K562 (cell line): ENCODE data around the gene ANKH. TPM values are rescaled to one million over a fixed set of nuclear protein-coding genes. Genes with fewer than 3 reads are reported as not detected.

Experiments
- ATAC-seq: fragments of 200-7000 bp; cut with Tn5 transposase; 3 replicates; pipeline ENCODE4 v1.9.1; 2020; ENCODE audit warnings: moderate library complexity
- BruUV-seq: library from RNA; stranded (reverse); fragments of 400-500 nt; replicated peaks from 2 replicates; lab custom pipeline; 2021; lab: Mats Ljungman, UMichigan
- CTCF ChIA-PET: fragments of 300-600 bp; formaldehyde crosslinking; extraction: SDS; loops from one replicate; lab custom pipeline; 2021; ENCODE audit warnings: low intra/inter-chr PET ratio; lab: Yijun Ruan, JAX
- POLR2A ChIA-PET: fragments of 300-600, 350-650 bp; sonication (Branson Sonifier 250); formaldehyde crosslinking; extraction: SDS; loops from one replicate; lab custom pipeline; 2021; ENCODE audit warnings: antibody characterized with exemption, inconsistent platforms; lab: Yijun Ruan, JAX
- DNase-seq, 4 experiments: peaks; one replicate each; pipeline versions ENCODE4 v3.0.0 to v3.0.0-alpha.2; 2011 to 2018; ENCODE audit warnings: low spot score in 3 of 4, mixed read lengths in 3 of 4; ENCODE audit errors: extremely low read depth in 1 of 4
- FAIRE-seq: peaks from 2 replicates; lab custom pipeline; 2011; peaks lifted over from hg19 to GRCh38; lab: Jason Lieb, UNC
- H2AFZ ChIP-seq: 2 replicates; pipeline ENCODE4 v1.6.0; 2011; ENCODE audit warnings: low read depth, low read length, control low read depth, inconsistent platforms
- H3K27ac ChIP-seq: fragments of 200-600 bp; 3 replicates; pipeline ENCODE4 v1.8.0; 2011; ENCODE audit warnings: low read depth, mild to moderate bottlenecking, control low read depth, inconsistent platforms, low read length, moderate library complexity, mixed read lengths; ENCODE audit errors: extremely low read depth
- H3K27me3 ChIP-seq, 2 experiments: fragments of 300-600 bp in 1 of 2; 2 replicates in 1 of 2; 3 replicates in 1 of 2; pipeline versions ENCODE4 v1.6.0 to v1.8.0; 2011; ENCODE audit warnings: inconsistent platforms in 2 of 2, low read length in 2 of 2, mild to moderate bottlenecking in 1 of 2, mixed read lengths in 1 of 2, moderate library complexity in 1 of 2; ENCODE audit not compliant: control insufficient read depth in 2 of 2, insufficient read depth in 2 of 2
- H3K36me3 ChIP-seq: fragments of 300-600 bp; 3 replicates; pipeline ENCODE4 v1.8.0; 2011; ENCODE audit warnings: mild to moderate bottlenecking, low read length, inconsistent platforms; ENCODE audit not compliant: control insufficient read depth, insufficient read depth
- H3K4me1 ChIP-seq, 2 experiments: fragments of 200-600 bp in 1 of 2; replicated peaks in 1 of 2; 2 replicates in 1 of 2; 3 replicates in 1 of 2; pipeline versions ENCODE4 v1.5.1 to v1.8.0; 2011; ENCODE audit warnings: inconsistent platforms in 2 of 2, low read length in 2 of 2, mild to moderate bottlenecking in 1 of 2, mixed read lengths in 1 of 2, moderate library complexity in 1 of 2; ENCODE audit not compliant: control insufficient read depth in 2 of 2, insufficient read depth in 2 of 2
- H3K4me2 ChIP-seq: 2 replicates; pipeline ENCODE4 v1.6.1; 2011; ENCODE audit warnings: low read length, control low read depth, inconsistent platforms, mixed read lengths; ENCODE audit not compliant: insufficient read depth
- H3K4me3 ChIP-seq: fragments of 200-600 bp; sonication (generic), shearing (Covaris generic); 2 replicates; pipeline ENCODE4 v1.5.1; 2016; ENCODE audit warnings: control low read depth, inconsistent platforms
- H3K79me2 ChIP-seq: fragments of 200-600 bp; 3 replicates; pipeline ENCODE4 v1.8.0; 2011; ENCODE audit warnings: low read length, inconsistent platforms; ENCODE audit not compliant: control insufficient read depth, insufficient read depth
- H3K9ac ChIP-seq, 2 experiments: 2 replicates each; pipeline versions ENCODE4 v1.6.0 to v1.6.1; 2011; ENCODE audit warnings: low read depth in 2 of 2, low read length in 2 of 2, control low read depth in 1 of 2, inconsistent platforms in 1 of 2, mild to moderate bottlenecking in 1 of 2, mixed read lengths in 1 of 2; ENCODE audit not compliant: insufficient read depth in 1 of 2
- H3K9me1 ChIP-seq: one replicate; pipeline ENCODE4 v1.6.0; 2011; ENCODE audit warnings: inconsistent platforms, mild to moderate bottlenecking, low read length, moderate library complexity; ENCODE audit not compliant: control insufficient read depth, insufficient read depth
- H3K9me3 ChIP-seq: replicated peaks from 2 replicates; pipeline ENCODE4 v1.5.1; 2011; ENCODE audit warnings: low read depth, low read length, inconsistent platforms; ENCODE audit not compliant: control insufficient read depth, insufficient read depth
- H4K20me1 ChIP-seq: replicated peaks from 2 replicates; pipeline ENCODE4 v1.6.1; 2011; ENCODE audit warnings: low read length, inconsistent platforms, mixed read lengths; ENCODE audit not compliant: control insufficient read depth, insufficient read depth
- HNRNPK ChIP-seq: fragments of 200-400 bp; formaldehyde crosslinking; IDR thresholded peaks from one replicate; pipeline ENCODE4 v1.6.1; 2018; ENCODE audit warnings: mild to moderate bottlenecking, low read depth, low read length; ENCODE audit not compliant: poor library complexity, severe bottlenecking
- ZBTB43 ChIP-seq: sonication (generic); formaldehyde crosslinking; IDR thresholded peaks from 2 replicates; pipeline ENCODE4 v1.8.0; 2023; ENCODE audit warnings: mild to moderate bottlenecking, missing genetic modification reagents
- WGBS: fragments of 100-300 bp; shearing (Covaris generic); methylation state at CpG from one replicate; pipeline ENCODE4 v1.1.6; 2016; ENCODE audit warnings: low coverage, mixed read lengths; ENCODE audit not compliant: insufficient coverage; ENCODE audit errors: missing lambda C conversion rate; 5-methylcytosine and 5-hydroxymethylcytosine counted together
- in situ Hi-C: fragments of 300-500 bp; cut with MboI; formaldehyde crosslinking; loops from 4 replicates; pipeline ENCODE4 v1.15.0; 2018; ENCODE audit warnings: inconsistent platforms, mixed read lengths
- intact Hi-C: fragments of 100-400 bp; cut with micrococcal nuclease; formaldehyde crosslinking; loops from 2 replicates; pipeline ENCODE4 v1.14.2; 2022
- polyA plus RNA-seq, 8 experiments: library from polyadenylated mRNA; depleted of rRNA in 4 of 8; stranded (reverse) in 5 of 8; unstranded in 3 of 8; fragments of >200 nt; fragmentation: Nextera tagmentation in 2 of 8; fragmentation: Illumina TruSeq in 1 of 8; extraction: Ambion mirVana in 2 of 8; extraction: Trizol in 1 of 8; gene quantifications; 2 replicates each; pipeline versions ENCODE4 v1.2.1 to v1.2.3, GENCODE V29; 2011 to 2014; ENCODE audit warnings: inconsistent platforms in 1 of 8, missing spikeins in 1 of 8
- total RNA-seq, 7 experiments: library from RNA; depleted of rRNA in 6 of 7; stranded (reverse); fragments of >200 nt in 6 of 7; fragmentation: Illumina TruSeq in 2 of 7; extraction: Trizol in 2 of 7; gene quantifications; 2 replicates each; pipeline versions ENCODE4 v1.2.1 to v1.2.3, GENCODE V29; 2011 to 2021; ENCODE audit warnings: low replicate concordance in 1 of 7
- TF ChIP-seq, protein P1 (sequence below): fragments of 250-450 bp; sonication (Bioruptor Pico); IDR thresholded peaks from 2 replicates; pipeline ENCODE4 v1.8.0; 2022; ENCODE audit warnings: inconsistent platforms
- TF ChIP-seq, protein P2 (sequence below): fragments of 450-650 bp; formaldehyde crosslinking; IDR thresholded peaks from 2 replicates; pipeline ENCODE4 v1.4.0; 2022; ENCODE audit warnings: missing genetic modification characterization

ANKH gene
- total and polyA plus RNA-seq, 9 of the 15 experiments (the other 6 are each of a cell fraction or from before 2014, with no cell fraction given) = 0.79 to 12.2 (median 4.5) TPM

- 0% methylated on average over 3 of the region's 3 CpGs for WGBS
- DNase-seq (no peak), FAIRE-seq (no peak)
- Histone ChIP-seq H2AFZ (no peak overlapping the region), H3K4me2 (no peak overlapping the region), H3K4me3 (no peak overlapping the region), H3K9ac (no peak overlapping the region)
- POLR2A ChIA-PET = no interaction called here
- TF ChIP-seq HNRNPK (no peak), ZBTB43 (CRISPR knock-in tag) (no peak)
- TF ChIP-seq, protein P1, sequence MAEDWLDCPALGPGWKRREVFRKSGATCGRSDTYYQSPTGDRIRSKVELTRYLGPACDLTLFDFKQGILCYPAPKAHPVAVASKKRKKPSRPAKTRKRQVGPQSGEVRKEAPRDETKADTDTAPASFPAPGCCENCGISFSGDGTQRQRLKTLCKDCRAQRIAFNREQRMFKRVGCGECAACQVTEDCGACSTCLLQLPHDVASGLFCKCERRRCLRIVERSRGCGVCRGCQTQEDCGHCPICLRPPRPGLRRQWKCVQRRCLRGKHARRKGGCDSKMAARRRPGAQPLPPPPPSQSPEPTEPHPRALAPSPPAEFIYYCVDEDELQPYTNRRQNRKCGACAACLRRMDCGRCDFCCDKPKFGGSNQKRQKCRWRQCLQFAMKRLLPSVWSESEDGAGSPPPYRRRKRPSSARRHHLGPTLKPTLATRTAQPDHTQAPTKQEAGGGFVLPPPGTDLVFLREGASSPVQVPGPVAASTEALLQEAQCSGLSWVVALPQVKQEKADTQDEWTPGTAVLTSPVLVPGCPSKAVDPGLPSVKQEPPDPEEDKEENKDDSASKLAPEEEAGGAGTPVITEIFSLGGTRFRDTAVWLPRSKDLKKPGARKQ (CRISPR knock-in tag) = no peak
- TF ChIP-seq, protein P2, sequence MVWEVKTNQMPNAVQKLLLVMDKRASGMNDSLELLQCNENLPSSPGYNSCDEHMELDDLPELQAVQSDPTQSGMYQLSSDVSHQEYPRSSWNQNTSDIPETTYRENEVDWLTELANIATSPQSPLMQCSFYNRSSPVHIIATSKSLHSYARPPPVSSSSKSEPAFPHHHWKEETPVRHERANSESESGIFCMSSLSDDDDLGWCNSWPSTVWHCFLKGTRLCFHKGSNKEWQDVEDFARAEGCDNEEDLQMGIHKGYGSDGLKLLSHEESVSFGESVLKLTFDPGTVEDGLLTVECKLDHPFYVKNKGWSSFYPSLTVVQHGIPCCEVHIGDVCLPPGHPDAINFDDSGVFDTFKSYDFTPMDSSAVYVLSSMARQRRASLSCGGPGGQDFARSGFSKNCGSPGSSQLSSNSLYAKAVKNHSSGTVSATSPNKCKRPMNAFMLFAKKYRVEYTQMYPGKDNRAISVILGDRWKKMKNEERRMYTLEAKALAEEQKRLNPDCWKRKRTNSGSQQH (CRISPR knock-in tag) = no peak
- TF ChIP-seq, all 486 proteins: peak for 0
- no peaks in the 10 kb centered on the region for H3K36me3 ChIP-seq
- intact Hi-C loops = no loop called here
- no peaks in the 10 kb centered on the region for H3K9me3 ChIP-seq
- ATAC-seq = no peak
- no peaks in the 10 kb centered on the region for H3K9me1 ChIP-seq
- no peak overlapping the region for H3K27ac ChIP-seq
- in situ Hi-C loops = no loop called here
- CTCF ChIA-PET = no interaction called here
- no TSS peak for BruUV-seq
- no peaks in the 10 kb centered on the region for H4K20me1 ChIP-seq
- H3K4me1 ChIP-seq = no peaks in the 10 kb centered on the region
- H3K27me3 ChIP-seq = peaks cover 0 to 9% of the 10 kb centered on the region in 2 experiments; a peak in 1 of 5 replicates
- H3K79me2 ChIP-seq = no peaks in the 10 kb centered on the region
Observed at GRCh38 chr5:14920121-14920520, 48.5 kb upstream of the ANKH start.
